HEK293 (cell line): ENCODE data around the gene PHLDA1.

Experiments
- CTCF ChIP-seq: fragments of 450-650 bp; formaldehyde crosslinking; IDR thresholded peaks from 2 replicates; pipeline ENCODE4 v1.5.1; 2016; ENCODE audit warnings: missing biosample characterization, missing genetic modification characterization
- SETDB1 ChIP-seq: IDR thresholded peaks from one replicate; pipeline ENCODE4 v1.6.1; 2017; ENCODE audit warnings: mild to moderate bottlenecking, low read length, moderate library complexity, mixed read lengths; ENCODE audit not compliant: insufficient read length
- ZNF362 ChIP-seq: fragments of 450-650 bp; formaldehyde crosslinking; IDR thresholded peaks from 2 replicates; pipeline ENCODE4 v1.5.1; 2016; ENCODE audit warnings: missing biosample characterization, missing genetic modification characterization
- ZNF416 ChIP-seq: fragments of 450-650 bp; formaldehyde crosslinking; IDR thresholded peaks from 2 replicates; pipeline ENCODE4 v1.5.1; 2016; ENCODE audit warnings: missing biosample characterization, missing genetic modification characterization
- ZNF704 ChIP-seq: fragments of 450-650 bp; formaldehyde crosslinking; IDR thresholded peaks from 2 replicates; pipeline ENCODE4 v1.5.1; 2016; ENCODE audit warnings: missing biosample characterization, missing genetic modification characterization

GRCh38 chr12:76057326-76057725 is 25.8 kb upstream of the PHLDA1 start:
- TF ChIP-seq ZNF416 (tag by site-specific recombination) (no peak), CTCF (tag by site-specific recombination) (no peak), SETDB1 (no peak), ZNF362 (no peak), ZNF704 (tag by site-specific recombination) (no peak)
